Mucosa of stomach (tissue), 1 donor: ENCODE results near the gene PLAAT1.

ENCODE experiments used
- H3K27me3 ChIP-seq: one replicate; pipeline ENCODE4 v1.7.0; 2013; ENCODE audit warnings: mild to moderate bottlenecking, low read length; ENCODE audit not compliant: control insufficient read depth, insufficient read depth
- H3K36me3 ChIP-seq: one replicate; pipeline ENCODE4 v1.7.0; 2013; ENCODE audit warnings: low read length; ENCODE audit not compliant: control insufficient read depth, insufficient read depth
- H3K4me1 ChIP-seq: one replicate; pipeline ENCODE4 v1.7.0; 2013; ENCODE audit warnings: mild to moderate bottlenecking, low read length; ENCODE audit not compliant: control insufficient read depth, insufficient read depth
- H3K4me3 ChIP-seq: one replicate; pipeline ENCODE4 v1.7.0; 2013; ENCODE audit warnings: low read length
- H3K9ac ChIP-seq: one replicate; pipeline ENCODE4 v1.7.0; 2013; ENCODE audit warnings: mild to moderate bottlenecking, low read length, moderate library complexity
- H3K9me3 ChIP-seq: one replicate; pipeline ENCODE4 v1.7.0; 2013; ENCODE audit warnings: mild to moderate bottlenecking, low read length, moderate library complexity; ENCODE audit not compliant: control insufficient read depth
- donor health status: Pancreatic carcinoma.

Gene PLAAT1

GRCh38 chr3:193229851-193230420 is 11.1 kb upstream of the PLAAT1 start:
- no peaks in the 10 kb centered on the region for H3K4me1 ChIP-seq
- H3K27me3 ChIP-seq, result no peaks in the 10 kb centered on the region
- no peaks in the 10 kb centered on the region for H3K36me3 ChIP-seq
- H3K9ac ChIP-seq, result no peak overlapping the region
- H3K4me3 ChIP-seq, result no peak overlapping the region
- H3K9me3 ChIP-seq, result no peaks in the 10 kb centered on the region

GRCh38 chr3:193230610-193231009 is 10.4 kb upstream of the PLAAT1 start:
- no peak overlapping the region for H3K4me3 ChIP-seq
- no peaks in the 10 kb centered on the region for H3K9me3 ChIP-seq
- H3K27me3 ChIP-seq, result no peaks in the 10 kb centered on the region
- no peaks in the 10 kb centered on the region for H3K36me3 ChIP-seq
- H3K4me1 ChIP-seq, result no peaks in the 10 kb centered on the region
- H3K9ac ChIP-seq, result no peak overlapping the region

DNA sequence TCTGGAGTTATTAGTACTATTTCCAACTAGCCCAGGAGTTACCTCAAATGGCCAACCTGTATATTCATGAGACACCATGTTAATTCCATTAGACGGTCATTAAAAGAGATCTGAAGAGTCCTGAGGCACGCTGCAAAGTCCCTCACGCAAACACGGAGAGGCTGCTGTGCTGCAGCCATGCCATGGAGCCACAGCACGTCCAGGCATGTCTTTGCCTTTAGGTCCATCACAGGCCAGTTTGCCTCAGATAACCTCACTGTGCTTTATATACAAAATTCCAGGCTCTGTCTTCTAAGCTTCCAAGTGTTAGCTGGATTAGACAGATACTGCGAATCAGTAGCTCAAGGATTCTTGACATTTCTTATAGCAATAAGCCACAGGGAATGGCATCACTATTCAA is 9.8 kb upstream of the PLAAT1 start:
- no peaks in the 10 kb centered on the region for H3K9me3 ChIP-seq
- no peaks in the 10 kb centered on the region for H3K36me3 ChIP-seq
- H3K9ac ChIP-seq, result no peak overlapping the region
- H3K4me1 ChIP-seq, result no peaks in the 10 kb centered on the region
- H3K4me3 ChIP-seq, result no peak overlapping the region
- no peaks in the 10 kb centered on the region for H3K27me3 ChIP-seq

GRCh38 chr3:193236599-193236998 is 4.4 kb upstream of the PLAAT1 start:
- peaks cover 5% of the 10 kb centered on the region for H3K27me3 ChIP-seq
- H3K9me3 ChIP-seq, result no peaks in the 10 kb centered on the region
- no peaks in the 10 kb centered on the region for H3K36me3 ChIP-seq
- no peak overlapping the region for H3K4me3 ChIP-seq
- no peak overlapping the region for H3K9ac ChIP-seq
- peaks cover 4% of the 10 kb centered on the region for H3K4me1 ChIP-seq

DNA sequence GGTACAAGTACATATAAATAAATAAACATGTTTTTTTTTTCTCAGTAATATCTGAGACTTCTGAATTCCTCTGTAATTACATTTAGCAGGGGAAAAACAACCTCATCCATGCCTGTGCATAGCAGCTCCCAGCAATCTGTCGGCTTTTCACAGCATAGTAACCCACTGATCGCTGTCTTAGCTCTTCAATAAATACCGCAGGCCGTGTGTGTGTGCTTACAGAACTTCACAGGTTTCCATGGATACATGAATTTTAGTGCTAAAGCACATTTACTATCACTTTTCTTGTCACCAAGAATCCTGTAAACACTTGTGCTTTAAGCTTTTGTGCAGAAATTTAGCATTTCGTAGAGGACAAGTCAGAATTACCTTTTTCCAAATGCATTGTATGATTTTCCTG is 4.0 kb upstream of the PLAAT1 start:
- no peaks in the 10 kb centered on the region for H3K36me3 ChIP-seq
- H3K9ac ChIP-seq, result no peak overlapping the region
- H3K27me3 ChIP-seq, result peaks cover 9% of the 10 kb centered on the region
- peaks cover 5% of the 10 kb centered on the region for H3K4me1 ChIP-seq
- no peaks in the 10 kb centered on the region for H3K9me3 ChIP-seq
- no peak overlapping the region for H3K4me3 ChIP-seq

GRCh38 chr3:193240436-193240849 is 579 bp upstream of the PLAAT1 start:
- H3K4me1 ChIP-seq, result peaks cover 5% of the 10 kb centered on the region
- H3K9ac ChIP-seq, result peak overlapping the region; percentile 22
- H3K4me3 ChIP-seq, result peak overlapping the region; percentile 51
- peaks cover 16% of the 10 kb centered on the region for H3K27me3 ChIP-seq
- H3K9me3 ChIP-seq, result no peaks in the 10 kb centered on the region
- no peaks in the 10 kb centered on the region for H3K36me3 ChIP-seq

DNA sequence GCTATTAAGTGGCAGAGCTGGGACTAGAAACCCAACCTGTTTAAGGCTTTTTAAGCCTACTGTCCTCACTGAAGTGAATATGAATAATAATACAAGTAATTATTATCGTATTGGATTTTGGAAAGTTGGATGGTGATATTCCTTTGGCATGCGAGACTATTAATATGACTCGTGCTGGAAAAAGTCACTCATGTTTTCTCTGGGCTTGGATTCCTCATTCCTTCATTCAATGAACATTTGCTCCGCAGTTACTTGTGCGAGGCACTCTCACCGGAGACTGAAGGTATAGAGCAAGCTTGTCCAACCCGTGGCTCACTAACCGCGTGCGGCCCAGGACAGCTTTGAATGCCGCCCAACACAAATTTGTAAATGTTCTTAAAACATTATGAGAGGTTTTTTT is 694 bp downstream of the PLAAT1 start:
- no peak overlapping the region for H3K9ac ChIP-seq
- no peak overlapping the region for H3K4me3 ChIP-seq
- H3K9me3 ChIP-seq, result no peaks in the 10 kb centered on the region

GRCh38 chr3:193243571-193243970 is 2.5 kb downstream of the PLAAT1 start:
- H3K4me3 ChIP-seq, result no peak overlapping the region
- no peaks in the 10 kb centered on the region for H3K9me3 ChIP-seq
- H3K4me1 ChIP-seq, result peaks cover 5% of the 10 kb centered on the region
- H3K36me3 ChIP-seq, result no peaks in the 10 kb centered on the region
- no peak overlapping the region for H3K9ac ChIP-seq
- peaks cover 16% of the 10 kb centered on the region for H3K27me3 ChIP-seq

More for the DNA sequence above, 694 bp downstream of the PLAAT1 start:
- Histone ChIP-seq H3K36me3 (no peaks in the 10 kb centered on the region), H3K27me3 (peaks cover 16% of the 10 kb centered on the region), H3K4me1 (peaks cover 5% of the 10 kb centered on the region)

DNA sequence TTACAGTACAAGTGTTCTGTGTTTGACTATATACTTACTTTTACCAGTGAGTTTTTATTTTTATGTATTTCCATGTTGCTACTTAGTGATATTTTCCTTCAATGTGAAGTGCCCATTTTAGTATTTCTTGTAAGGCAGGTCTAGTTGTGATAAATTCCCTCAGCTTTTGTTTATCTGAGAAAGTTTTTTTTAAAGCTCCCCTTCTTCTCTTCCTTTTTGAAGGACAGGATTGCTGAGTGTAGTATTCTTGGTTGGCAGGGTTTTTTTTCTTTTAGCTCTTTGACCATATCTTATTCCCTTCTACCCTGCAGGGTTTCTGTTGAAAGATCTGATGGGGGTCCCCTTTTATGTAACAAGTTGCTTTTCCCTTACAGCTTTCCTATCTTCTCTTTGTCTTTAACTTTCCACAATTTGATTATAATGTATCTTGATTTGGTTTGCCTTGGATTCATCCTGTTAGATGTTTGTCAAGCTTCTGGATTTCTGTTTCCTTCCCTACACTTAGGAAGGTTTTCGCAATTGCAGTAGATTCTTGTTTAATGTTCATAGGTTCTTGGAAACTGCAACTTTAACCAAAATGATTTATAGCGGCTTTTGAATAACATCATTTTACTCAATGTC is 7.9 kb downstream of the PLAAT1 start:
- no peaks in the 10 kb centered on the region for H3K36me3 ChIP-seq
- no peaks in the 10 kb centered on the region for H3K27me3 ChIP-seq
- peaks cover 4% of the 10 kb centered on the region for H3K9me3 ChIP-seq
- no peak overlapping the region for H3K4me3 ChIP-seq
- H3K9ac ChIP-seq, result no peak overlapping the region
- no peaks in the 10 kb centered on the region for H3K4me1 ChIP-seq

DNA sequence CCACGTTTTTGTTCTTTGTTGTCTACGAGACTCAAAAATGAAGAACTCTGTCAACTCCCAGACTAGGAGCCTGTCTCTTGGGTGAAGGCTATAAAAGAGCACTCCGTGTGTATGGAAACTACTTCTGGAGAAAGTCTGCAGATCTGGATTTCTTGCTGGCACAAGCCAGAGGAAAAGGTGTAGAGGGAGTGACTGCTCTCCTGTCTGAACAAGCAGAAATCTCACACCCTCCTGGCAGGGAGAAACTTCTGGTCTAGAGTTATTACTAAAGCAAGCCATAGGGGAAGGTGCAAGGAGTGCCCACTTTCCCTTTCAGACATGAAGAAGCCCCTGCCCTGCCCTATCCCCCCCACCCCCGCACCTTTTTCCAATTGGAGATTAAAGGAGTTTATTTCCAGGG is 9.5 kb downstream of the PLAAT1 start:
- Histone ChIP-seq H3K4me3 (no peak overlapping the region), H3K36me3 (no peaks in the 10 kb centered on the region), H3K4me1 (no peaks in the 10 kb centered on the region), H3K9ac (no peak overlapping the region), H3K27me3 (no peaks in the 10 kb centered on the region), H3K9me3 (peaks cover 4% of the 10 kb centered on the region)

GRCh38 chr3:193253986-193254660 is 13.1 kb downstream of the PLAAT1 start:
- Histone ChIP-seq H3K27me3 (no peaks in the 10 kb centered on the region), H3K4me1 (no peaks in the 10 kb centered on the region), H3K9me3 (peaks cover 4% of the 10 kb centered on the region), H3K4me3 (no peak overlapping the region), H3K36me3 (no peaks in the 10 kb centered on the region), H3K9ac (no peak overlapping the region)

GRCh38 chr3:193261970-193262369 is 20.9 kb downstream of the PLAAT1 start:
- H3K36me3 ChIP-seq, result no peaks in the 10 kb centered on the region
- no peaks in the 10 kb centered on the region for H3K9me3 ChIP-seq
- H3K4me1 ChIP-seq, result no peaks in the 10 kb centered on the region
- H3K4me3 ChIP-seq, result no peak overlapping the region
- no peaks in the 10 kb centered on the region for H3K27me3 ChIP-seq
- no peak overlapping the region for H3K9ac ChIP-seq
